ENCODE results near the gene ZNF248.
A peak's percentile ranks its signal among the peaks of the same experiment; 100 is the strongest.

Gene ZNF248

GRCh38 chr10:37819797-37820196 is 37.6 kb downstream of the ZNF248 start:
- no peak for DNase-seq

- DNase-seq: no peak
Observed at GRCh38 chr10:37816290-37816689, 41.1 kb downstream of the ZNF248 start.

- no peak for DNase-seq
Observed at GRCh38 chr10:37813763-37814162, 43.6 kb downstream of the ZNF248 start.

- no peak for DNase-seq
Observed at GRCh38 chr10:37812290-37812689, 45.1 kb downstream of the ZNF248 start.

GRCh38 chr10:37803269-37803668 is 54.1 kb downstream of the ZNF248 start:
- DNase-seq: no peak

- DNase-seq: no peak
Observed at GRCh38 chr10:37801557-37801956, 55.9 kb downstream of the ZNF248 start.

GRCh38 chr10:37794305-37794976 is 63.0 kb downstream of the ZNF248 start:
- no peak for DNase-seq

- DNase-seq: no peak
Observed at GRCh38 chr10:37789590-37789989, 67.8 kb downstream of the ZNF248 start.

- no peak for DNase-seq
Observed at GRCh38 chr10:37784678-37785077, 72.7 kb downstream of the ZNF248 start.

GRCh38 chr10:37780536-37780935 is 76.9 kb downstream of the ZNF248 start:
- no peak for DNase-seq

GRCh38 chr10:37777056-37777455 is 80.4 kb downstream of the ZNF248 start:
- no peak for DNase-seq

GRCh38 chr10:37775612-37776011 is 81.8 kb downstream of the ZNF248 start:
- no peak for DNase-seq

- DNase-seq: no peak
Observed at GRCh38 chr10:37774351-37774750, 83.1 kb downstream of the ZNF248 start.

GRCh38 chr10:37765216-37765615 is 92.2 kb downstream of the ZNF248 start:
- DNase-seq: no peak

GRCh38 chr10:37763132-37763531 is 94.3 kb downstream of the ZNF248 start:
- DNase-seq: no peak

GRCh38 chr10:37762287-37762686 is 95.1 kb downstream of the ZNF248 start:
- DNase-seq: no peak

- peak; percentile 22 to 37 for DNase-seq
Observed at GRCh38 chr10:37760817-37761216, 96.6 kb downstream of the ZNF248 start.

- DNase-seq: peak in 1 of 2 experiments; percentile 6
Observed at GRCh38 chr10:37758074-37758473, 99.3 kb downstream of the ZNF248 start.

GRCh38 chr10:37754538-37755323 is 102.7 kb downstream of the ZNF248 start:
- peak; percentile 17 to 25 for DNase-seq

GRCh38 chr10:37752334-37752875 is 105.0 kb downstream of the ZNF248 start:
- no peak for DNase-seq

- DNase-seq: no peak
Observed at GRCh38 chr10:37748170-37748569, 109.2 kb downstream of the ZNF248 start.

GRCh38 chr10:37747081-37747480 is 110.3 kb downstream of the ZNF248 start:
- no peak for DNase-seq

- no peak for DNase-seq
Observed at GRCh38 chr10:37741831-37742230, 115.6 kb downstream of the ZNF248 start.

GRCh38 chr10:37739181-37739580 is 118.2 kb downstream of the ZNF248 start:
- no peak for DNase-seq
